Activated CD4-positive, alpha-beta T cell treated with anti-CD3 and anti-CD28 coated beads for 36 hours (primary cell): ENCODE results near the gene BTNL8. TPM values are rescaled to one million over a fixed set of nuclear protein-coding genes. Genes with fewer than 3 reads are reported as not detected.

Source experiments
- ATAC-seq: fragments of 200-7000 bp; cut with Tn5 transposase; one replicate; pipeline ENCODE4 v1.10.0; 2021; ENCODE audit warnings: mild to moderate bottlenecking, moderate library complexity
- CTCF ChIA-PET: fragments of 350-600 bp; sonication (Branson Sonifier 250); formaldehyde crosslinking; loops from one replicate; lab custom pipeline; 2021; ENCODE audit warnings: antibody characterized with exemption; lab: Charles Lee
- POLR2A ChIA-PET: fragments of 350-600 bp; sonication (Branson Sonifier 250); formaldehyde crosslinking; loops from one replicate; lab custom pipeline; 2021; ENCODE audit warnings: antibody characterized with exemption, inconsistent platforms; lab: Charles Lee
- DNase-seq: peaks from one replicate; pipeline ENCODE4 v3.0.0-alpha.2; 2020
- H3K27ac Mint-ChIP-seq: one replicate; pipeline ENCODE4 v1.8.0; 2021; ENCODE audit warnings: mixed read lengths
- H3K27me3 Mint-ChIP-seq: one replicate; pipeline ENCODE4 v1.8.0; 2021; ENCODE audit warnings: mixed read lengths
- H3K36me3 Mint-ChIP-seq: one replicate; pipeline ENCODE4 v1.8.0; 2021; ENCODE audit warnings: low read depth, mixed read lengths
- H3K4me1 Mint-ChIP-seq: one replicate; pipeline ENCODE4 v1.8.0; 2021; ENCODE audit warnings: mixed read lengths
- H3K4me3 Mint-ChIP-seq: one replicate; pipeline ENCODE4 v1.8.0; 2021; ENCODE audit warnings: mild to moderate bottlenecking, moderate library complexity, mixed read lengths
- H3K9me3 Mint-ChIP-seq: one replicate; pipeline ENCODE4 v1.8.0; 2021; ENCODE audit warnings: low read depth, mixed read lengths
- intact Hi-C, 2 experiments: fragments of 100-400 bp; cut with DNase I in 1 of 2; cut with micrococcal nuclease in 1 of 2; formaldehyde crosslinking; loops; one replicate each; pipeline versions ENCODE4 v1.14.2 to v1.15.1; 2022 to 2024; cut with DNase I, micrococcal nuclease
- total RNA-seq, 2 experiments: library from RNA; stranded (reverse); gene quantifications; one replicate each; pipeline ENCODE4 v1.2.3, GENCODE V29; 2021

Gene BTNL8, protein sequence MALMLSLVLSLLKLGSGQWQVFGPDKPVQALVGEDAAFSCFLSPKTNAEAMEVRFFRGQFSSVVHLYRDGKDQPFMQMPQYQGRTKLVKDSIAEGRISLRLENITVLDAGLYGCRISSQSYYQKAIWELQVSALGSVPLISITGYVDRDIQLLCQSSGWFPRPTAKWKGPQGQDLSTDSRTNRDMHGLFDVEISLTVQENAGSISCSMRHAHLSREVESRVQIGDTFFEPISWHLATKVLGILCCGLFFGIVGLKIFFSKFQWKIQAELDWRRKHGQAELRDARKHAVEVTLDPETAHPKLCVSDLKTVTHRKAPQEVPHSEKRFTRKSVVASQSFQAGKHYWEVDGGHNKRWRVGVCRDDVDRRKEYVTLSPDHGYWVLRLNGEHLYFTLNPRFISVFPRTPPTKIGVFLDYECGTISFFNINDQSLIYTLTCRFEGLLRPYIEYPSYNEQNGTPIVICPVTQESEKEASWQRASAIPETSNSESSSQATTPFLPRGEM
- under 1 TPM in 1 of 2 experiments, not detected in 1; 0.11 TPM for total RNA-seq

DNA sequence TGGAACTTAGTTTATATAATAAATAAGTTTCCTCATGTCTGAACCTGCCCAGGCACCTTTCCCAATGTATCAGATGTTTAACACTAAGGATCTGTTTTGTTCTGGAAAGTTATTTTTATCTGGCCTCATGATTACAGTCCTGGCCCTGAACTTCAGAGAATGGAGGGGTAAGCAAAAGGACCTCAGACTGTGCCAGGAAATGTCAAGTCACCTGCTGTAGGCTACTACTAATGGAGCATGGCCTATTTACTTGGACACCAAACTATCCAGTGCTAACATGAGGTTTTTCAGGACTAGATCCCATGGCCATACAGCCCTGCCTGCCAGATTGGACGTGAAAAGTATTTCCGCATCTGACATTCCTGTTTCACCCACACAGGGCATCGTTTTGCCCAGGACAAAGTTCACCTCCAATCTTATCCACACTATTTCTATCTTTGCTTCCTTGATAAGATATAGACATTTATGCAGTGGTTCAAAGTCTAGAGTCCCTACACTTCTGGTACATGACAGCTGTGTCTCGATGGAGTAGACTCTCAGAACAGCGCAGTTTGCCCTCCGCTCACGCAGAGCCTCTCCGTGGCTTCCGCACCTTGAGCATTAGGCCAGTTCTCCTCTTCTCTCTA lies at the start of gene BTNL8:
Gene BTNL8, plus strand, starts transcription at position 539 of the 626 bp plus-strand sequence. CDS start 152 bp downstream, outside the sequence.
- intact Hi-C loops: no loop called here

DNA sequence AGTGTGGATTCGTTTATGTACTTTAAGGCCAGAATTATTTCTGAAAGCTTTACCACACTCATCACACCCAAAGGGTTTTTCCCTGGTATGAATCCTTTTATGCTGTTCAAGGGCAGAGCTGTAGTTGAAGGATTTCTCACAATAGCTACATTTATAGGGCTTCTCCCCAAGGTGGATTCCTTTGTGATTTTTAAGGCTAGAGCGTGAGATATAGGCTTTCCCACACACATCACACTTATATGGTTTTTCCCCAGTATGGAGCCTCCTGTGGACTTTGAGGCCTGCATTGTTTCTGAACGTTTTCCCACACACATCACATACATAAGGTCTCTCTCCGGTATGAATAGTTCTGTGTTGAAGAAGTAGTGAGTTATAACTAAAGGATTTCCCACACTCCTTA lies 49.1 kb upstream of the BTNL8 start:
- peaks cover 87% of the 10 kb centered on the region for H3K36me3 Mint-ChIP-seq
- CTCF ChIA-PET: no interaction called here

More for the DNA sequence above, at the start of gene BTNL8:
- Mint-ChIP-seq H3K4me1 (peaks cover 11% of the 10 kb centered on the region), H3K9me3 (no peaks in the 10 kb centered on the region), H3K4me3 (no peak within 1 kb of the TSS), H3K27me3 (no peaks in the 10 kb centered on the region), H3K27ac (no peak within 1 kb of the TSS), H3K36me3 (no peaks in the 10 kb centered on the region)
- DNase-seq (no peak), ATAC-seq (no peak)
- CTCF ChIA-PET: no interaction called here
- POLR2A ChIA-PET: no interaction called here

DNA sequence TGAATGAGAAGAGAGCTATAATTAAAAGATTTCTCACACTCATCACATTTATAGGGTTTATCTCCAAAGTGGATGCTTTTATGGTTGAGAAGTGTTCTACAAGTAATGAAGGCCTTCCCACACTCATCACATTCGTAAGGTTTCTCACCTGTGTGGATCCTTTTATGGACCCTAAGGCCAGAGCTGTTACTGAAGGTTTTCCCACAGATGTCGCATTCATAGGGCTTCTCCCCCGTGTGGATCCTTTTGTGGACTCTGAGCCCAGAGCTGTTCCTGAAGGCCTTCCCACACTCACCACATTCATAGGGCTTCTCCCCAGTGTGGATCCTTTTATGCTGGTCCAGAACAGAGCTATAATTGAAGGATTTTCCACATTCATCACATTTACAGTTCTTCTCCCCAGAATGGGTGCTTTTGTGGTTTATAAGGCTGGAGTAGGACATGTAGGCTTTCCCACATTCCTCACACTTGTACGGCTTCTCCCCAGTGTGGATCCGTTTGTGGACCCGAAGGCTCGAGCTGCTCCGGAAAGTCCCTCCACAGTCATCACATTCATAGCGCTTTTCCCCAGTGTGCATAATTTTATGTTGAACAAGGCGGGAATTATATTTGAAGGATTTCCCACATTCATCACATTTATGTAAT lies 48.4 kb upstream of the BTNL8 start:
- Mint-ChIP-seq H3K9me3 (peaks cover 37% of the 10 kb centered on the region), H3K4me3 (no peak overlapping the region)

More for the DNA sequence above, 49.1 kb upstream of the BTNL8 start:
- no peak overlapping the region for H3K4me3 Mint-ChIP-seq
- no peaks in the 10 kb centered on the region for H3K27me3 Mint-ChIP-seq
- H3K27ac Mint-ChIP-seq: no peak overlapping the region
- intact Hi-C loops: no loop called here
- POLR2A ChIA-PET: no interaction called here
- DNase-seq (no peak), ATAC-seq (no peak)
- H3K9me3 Mint-ChIP-seq: peaks cover 37% of the 10 kb centered on the region
- peaks cover 16% of the 10 kb centered on the region for H3K4me1 Mint-ChIP-seq

DNA sequence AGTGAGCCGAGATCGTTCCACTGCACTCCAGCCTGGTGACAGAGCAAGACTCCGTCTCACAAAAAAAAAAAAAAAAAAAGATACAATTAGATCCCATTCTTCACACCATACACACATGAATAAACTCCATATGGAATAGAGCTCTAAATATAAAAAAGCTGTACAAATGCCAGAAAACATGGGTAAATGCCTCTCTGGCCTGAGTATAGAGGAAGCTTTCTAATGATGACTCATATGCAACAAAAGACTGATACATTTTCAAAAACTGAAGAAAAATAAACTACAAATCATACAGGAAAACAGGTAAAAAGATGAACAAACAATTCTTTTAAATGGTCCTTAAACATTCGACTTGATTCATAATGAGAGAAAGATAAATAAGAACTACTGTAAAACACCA lies 46.5 kb upstream of the BTNL8 start:
- no peak for DNase-seq
- Mint-ChIP-seq H3K4me3 (no peak overlapping the region), H3K36me3 (peaks cover 88% of the 10 kb centered on the region), H3K9me3 (peaks cover 37% of the 10 kb centered on the region), H3K4me1 (peaks cover 20% of the 10 kb centered on the region), H3K27me3 (no peaks in the 10 kb centered on the region), H3K27ac (no peak overlapping the region)
- intact Hi-C loops: no loop called here
- CTCF ChIA-PET: interaction anchor here (0.7 to 1.3 kb wide), 2 partner anchors 17 to 67 kb away, joined by 3 read pairs; no protein-coding TSS in a partner anchor
- POLR2A ChIA-PET: no interaction called here
- no peak for ATAC-seq

More for the DNA sequence above, 48.4 kb upstream of the BTNL8 start:
- intact Hi-C loops: no loop called here
- Mint-ChIP-seq H3K36me3 (peaks cover 93% of the 10 kb centered on the region), H3K27ac (no peak overlapping the region), H3K27me3 (no peaks in the 10 kb centered on the region), H3K4me1 (peaks cover 18% of the 10 kb centered on the region)
- ATAC-seq (no peak), DNase-seq (no peak)
- POLR2A ChIA-PET: no interaction called here
- CTCF ChIA-PET: interaction anchor here (1.0 kb wide), 1 partner anchor 55 kb away, joined by 3 read pairs; no protein-coding TSS in a partner anchor

DNA sequence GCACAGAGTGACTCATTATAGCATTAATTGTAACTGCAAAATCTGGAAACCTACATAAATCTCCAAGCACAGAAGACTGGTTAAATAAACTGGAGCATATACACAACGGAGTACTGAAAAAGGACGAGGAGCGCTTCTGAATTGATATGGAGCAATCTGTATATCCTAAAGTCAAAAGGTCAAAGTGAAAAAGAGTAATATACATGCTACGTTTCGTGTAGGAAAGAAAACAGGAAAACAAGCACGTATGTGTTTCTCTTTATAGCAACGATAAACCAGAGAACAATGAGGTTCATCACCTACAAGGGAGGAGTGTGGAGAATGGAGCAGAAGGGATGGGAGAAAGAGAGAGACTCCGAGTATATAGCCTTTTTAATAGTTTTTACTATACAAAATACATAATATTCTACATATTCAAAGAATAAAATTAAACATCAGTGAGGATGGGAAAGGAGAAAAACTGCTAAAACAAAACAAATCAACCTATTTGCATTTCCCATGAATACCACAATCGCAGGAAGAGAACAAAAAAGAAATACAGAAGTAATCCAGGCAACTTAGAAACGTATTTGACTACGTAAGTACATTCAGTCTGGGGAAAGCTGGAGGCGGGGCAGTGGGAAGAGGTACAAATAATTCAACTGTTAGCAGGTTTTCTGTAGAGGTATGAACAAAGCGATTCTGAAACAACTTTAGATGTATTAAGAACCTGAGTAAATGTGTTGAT lies 45.7 kb upstream of the BTNL8 start:
- intact Hi-C loops: no loop called here
- ChIA-PET POLR2A (interaction anchor here (0.7 kb wide), 1 partner anchor 12 kb away, joined by 6 read pairs; no protein-coding TSS in a partner anchor), CTCF (interaction anchor here (1.3 kb wide), 1 partner anchor 67 kb away, joined by 3 read pairs; no protein-coding TSS in a partner anchor)
- ATAC-seq: no peak
- Mint-ChIP-seq H3K27ac (no peak overlapping the region), H3K4me1 (peaks cover 17% of the 10 kb centered on the region), H3K9me3 (peaks cover 31% of the 10 kb centered on the region), H3K36me3 (peaks cover 81% of the 10 kb centered on the region), H3K4me3 (no peak overlapping the region), H3K27me3 (no peaks in the 10 kb centered on the region)
- DNase-seq: no peak

DNA sequence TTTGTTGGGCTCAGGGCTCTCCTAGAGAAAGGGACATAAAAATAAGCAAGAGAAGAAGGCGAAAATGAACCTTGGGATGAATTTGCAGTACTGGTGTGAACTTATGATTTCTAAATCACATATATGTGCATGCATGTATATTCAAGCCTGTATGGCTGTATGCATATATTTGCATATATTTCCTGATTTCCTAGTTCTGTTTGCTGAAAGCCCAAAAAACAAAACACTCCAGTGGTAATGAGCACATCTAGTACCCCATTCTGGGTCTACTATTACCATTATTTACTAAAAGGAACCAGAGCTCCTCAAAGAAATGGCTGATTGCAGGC lies 45.1 kb upstream of the BTNL8 start:
- H3K4me3 Mint-ChIP-seq: no peak overlapping the region
- CTCF ChIA-PET: interaction anchor here (0.7 kb wide), 1 partner anchor 19 kb away, joined by 3 read pairs; no protein-coding TSS in a partner anchor
- H3K4me1 Mint-ChIP-seq: peaks cover 19% of the 10 kb centered on the region
- peaks cover 81% of the 10 kb centered on the region for H3K36me3 Mint-ChIP-seq
- POLR2A ChIA-PET: interaction anchor here (0.7 kb wide), 1 partner anchor 13 kb away, joined by 6 read pairs; no protein-coding TSS in a partner anchor
- intact Hi-C loops: no loop called here
- DNase-seq (no peak), ATAC-seq (no peak)
- H3K27me3 Mint-ChIP-seq: no peaks in the 10 kb centered on the region
- H3K27ac Mint-ChIP-seq: no peak overlapping the region
- peaks cover 26% of the 10 kb centered on the region for H3K9me3 Mint-ChIP-seq

DNA sequence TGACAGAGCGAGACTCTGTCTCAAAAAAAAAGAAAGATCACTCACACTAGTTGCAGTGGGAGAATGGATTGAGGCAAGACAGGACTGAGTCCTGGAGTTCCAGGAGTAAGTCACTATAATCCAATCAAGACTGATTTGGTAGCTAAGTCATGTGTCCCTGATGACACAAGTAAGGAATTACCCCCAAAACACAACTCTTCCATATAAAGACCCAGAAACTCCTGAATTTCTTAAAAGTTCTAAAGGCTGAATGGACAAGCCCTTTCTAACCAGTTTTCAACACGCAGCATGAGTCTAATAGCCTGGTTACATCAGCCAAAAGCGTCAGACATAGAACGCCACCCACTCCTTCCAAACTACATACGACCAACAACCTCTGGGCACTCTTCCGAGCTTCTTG lies 40.4 kb upstream of the BTNL8 start:
- DNase-seq (no peak), ATAC-seq (no peak)
- CTCF ChIA-PET: no interaction called here
- Mint-ChIP-seq H3K27me3 (no peaks in the 10 kb centered on the region), H3K36me3 (peaks cover 38% of the 10 kb centered on the region), H3K4me1 (peaks cover 23% of the 10 kb centered on the region), H3K9me3 (no peaks in the 10 kb centered on the region), H3K4me3 (no peak overlapping the region), H3K27ac (no peak overlapping the region)
- intact Hi-C loops: no loop called here
- POLR2A ChIA-PET: no interaction called here

DNA sequence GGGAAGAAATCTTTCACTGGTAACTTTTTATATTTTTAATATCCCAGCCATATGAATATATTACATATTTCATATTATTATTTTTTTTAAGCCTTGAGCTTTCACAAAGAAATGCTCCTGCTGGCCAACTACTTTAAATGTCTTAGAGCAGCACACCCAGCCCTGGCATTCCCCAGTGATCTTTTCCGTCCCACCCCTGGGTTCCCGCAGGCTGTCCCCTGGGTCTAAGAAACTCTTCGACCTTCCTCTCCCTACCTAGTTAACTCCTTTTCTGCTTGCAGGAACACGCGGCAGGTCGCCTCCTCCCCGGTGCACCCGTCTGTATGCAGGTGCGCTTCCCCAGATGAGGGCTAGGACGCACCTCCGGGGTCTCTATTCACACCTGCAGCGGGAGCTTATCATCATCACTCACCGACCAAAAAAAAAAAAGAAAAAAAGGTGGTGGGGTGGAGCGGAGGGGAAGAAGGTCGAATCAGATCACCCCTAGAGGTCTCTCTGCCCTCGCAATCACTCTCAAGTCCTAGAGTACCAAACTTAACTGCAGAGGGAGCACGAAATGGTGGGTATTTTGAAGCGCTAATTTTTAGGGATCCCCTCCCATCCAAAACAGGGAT lies 38.6 kb upstream of the BTNL8 start:
- Mint-ChIP-seq H3K4me3 (peak overlapping the region; percentile 93), H3K4me1 (peaks cover 20% of the 10 kb centered on the region), H3K9me3 (no peaks in the 10 kb centered on the region), H3K27ac (peak overlapping the region; percentile 93), H3K27me3 (no peaks in the 10 kb centered on the region), H3K36me3 (peaks cover 24% of the 10 kb centered on the region)
- intact Hi-C loops: loop anchor here (1.0 to 10.0 kb wide), 10 partner anchors 28 to 568 kb away; partner anchors contain the start of genes CNOT6 (in 1 of the 2) and MAPK9 (in 1 of the 2)
- ATAC-seq (peak; percentile 75), DNase-seq (no peak)
- ChIA-PET POLR2A (interaction anchor here (0.6 to 1.3 kb wide), 5 partner anchors 28 to 328 kb away, joined by 3 to 5 read pairs (median 4); no protein-coding TSS in a partner anchor), CTCF (interaction anchor here (0.6 to 1.3 kb wide), 3 partner anchors 35 to 652 kb away, joined by 3 read pairs; partner anchors contain the start of gene RASGEF1C)

DNA sequence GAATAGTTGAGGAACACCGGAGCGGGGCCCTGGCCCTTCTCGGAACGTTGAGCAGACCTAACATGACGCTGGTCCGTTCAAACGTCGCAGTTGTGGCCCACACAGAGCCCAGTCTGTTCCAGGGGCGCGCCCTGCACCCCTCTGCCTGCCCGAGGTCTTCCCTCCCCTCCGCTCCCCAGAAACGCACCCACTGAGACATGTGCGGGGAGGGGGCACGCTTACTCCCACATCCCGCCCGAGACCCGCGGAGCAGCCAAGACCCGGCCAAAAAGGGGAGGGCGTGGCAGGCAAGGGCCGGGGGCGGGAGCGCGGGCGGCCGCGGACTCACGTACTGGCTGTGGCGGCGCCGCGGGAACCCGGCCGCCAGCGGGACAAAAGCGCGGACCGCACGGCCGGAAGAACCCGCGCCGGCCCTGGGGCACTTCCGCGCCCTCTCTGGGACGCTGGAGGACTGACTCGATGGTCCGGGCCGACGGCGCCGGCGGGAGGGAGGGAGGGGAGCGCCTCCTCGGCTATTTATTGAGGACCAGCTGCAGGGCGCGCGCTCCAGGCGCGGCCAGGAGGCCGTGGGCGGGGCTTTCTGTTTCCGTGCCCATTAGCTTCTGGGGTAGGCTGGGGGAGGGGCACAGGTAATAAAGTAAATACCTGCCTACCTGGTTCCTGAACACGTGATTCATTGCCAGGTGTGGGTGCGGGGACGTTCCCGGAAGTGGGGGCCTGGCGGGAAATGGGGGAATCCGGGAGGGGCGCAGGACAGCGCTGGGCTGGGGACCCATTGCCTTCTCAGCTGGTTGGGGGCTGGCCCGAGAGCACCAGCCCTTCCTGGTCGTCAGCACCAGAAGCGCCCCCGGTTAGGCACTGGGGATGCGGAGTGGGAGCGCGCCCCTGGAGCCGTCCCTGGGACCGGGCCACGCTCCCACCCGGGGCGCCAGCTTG lies 37.8 kb upstream of the BTNL8 start, which contains the start of gene ZFP62:
Gene ZFP62, minus strand, starts transcription at position 390 of the 936 bp plus-strand sequence. Its CDS starts 57 bp downstream, at position 333.
- POLR2A ChIA-PET: interaction anchor here (0.6 to 1.3 kb wide), 3 partner anchors 16 to 30 kb away, joined by 4 to 6 read pairs (median 5); no protein-coding TSS in a partner anchor
- peak within 1 kb of the TSS; percentile 93 for H3K4me3 Mint-ChIP-seq
- H3K36me3 Mint-ChIP-seq: peaks cover 16% of the 10 kb centered on the region

More for the DNA sequence above, 37.8 kb upstream of the BTNL8 start, which contains the start of gene ZFP62:
- ATAC-seq: peak; percentile 88
- H3K4me1 Mint-ChIP-seq: peaks cover 18% of the 10 kb centered on the region
- CTCF ChIA-PET: interaction anchor here (1.3 kb wide), 1 partner anchor 36 kb away, joined by 3 read pairs; no protein-coding TSS in a partner anchor
- H3K27ac Mint-ChIP-seq: peak within 1 kb of the TSS; percentile 93
- H3K9me3 Mint-ChIP-seq: no peaks in the 10 kb centered on the region
- intact Hi-C loops: loop anchor here (1.0 to 10.0 kb wide), 15 partner anchors 29 to 569 kb away; partner anchors contain the start of genes CNOT6 (in 1 of the 2), MAPK9 (in 1 of the 2), MGAT1 (in 1 of the 2) and TRIM41 (in 1 of the 2)
- peak; percentile 93 for DNase-seq
- H3K27me3 Mint-ChIP-seq: peaks cover 1% of the 10 kb centered on the region
